Stomach (tissue), 9 donors: Measurements from ENCODE around the gene CNTN4. TPM values are rescaled to one million over a fixed set of nuclear protein-coding genes. Genes with fewer than 3 reads are reported as not detected.

ENCODE experiments used
- DNase-seq, 2 donors: peaks; one replicate each; pipeline versions ENCODE4 v3.0.0 to v3.0.0-alpha.2; 2013 to 2019
- H3K27ac ChIP-seq, 5 donors: fragments of 200-600 bp in 4 of 5; sonication (generic) in 4 of 5; one replicate each; pipeline ENCODE4 v1.5.1; 2013 to 2019; ENCODE audit warnings: mild to moderate bottlenecking in 1 of 5, moderate library complexity in 1 of 5
- H3K27me3 ChIP-seq, 3 donors: fragments of 200-600 bp; sonication (generic); one replicate each; pipeline ENCODE4 v1.5.1; 2017 to 2019; ENCODE audit warnings: mixed run types in 1 of 3
- H3K36me3 ChIP-seq, 4 donors: fragments of 200-600 bp; sonication (generic); 1 replicate in 3 of 4; 2 replicates in 1 of 4; pipeline ENCODE4 v1.5.1; 2016 to 2019
- H3K4me1 ChIP-seq, 4 donors: fragments of 200-600 bp; sonication (generic); one replicate each; pipeline ENCODE4 v1.5.1; 2016 to 2019
- H3K4me3 ChIP-seq, 4 donors: fragments of 200-600 bp; sonication (generic) in 3 of 4; one replicate each; pipeline ENCODE4 v1.5.1; 2016 to 2019; ENCODE audit warnings: mild to moderate bottlenecking in 1 of 4
- H3K9me3 ChIP-seq, 4 donors: fragments of 200-600 bp; sonication (generic); one replicate each; pipeline ENCODE4 v1.5.1; 2016 to 2019
- CTCF ChIP-seq, 7 experiments: fragments of 450-650 bp in 4 of 7; fragments of 200-600 bp in 3 of 7; sonication (generic) in 3 of 7; IDR thresholded peaks; one replicate each; pipeline ENCODE4 v1.5.1; 2016 to 2019; ENCODE audit warnings: antibody characterized with exemption in 7 of 7, control low read depth in 2 of 7, mild to moderate bottlenecking in 1 of 7
- EP300 ChIP-seq: sonication (generic); formaldehyde crosslinking; IDR thresholded peaks from one replicate; pipeline ENCODE4 v1.6.1; 2017; ENCODE audit warnings: antibody characterized with exemption
- POLR2A ChIP-seq, 4 donors: fragments of 450-650 bp; IDR thresholded peaks; one replicate each; pipeline ENCODE4 v1.6.1; 2016; ENCODE audit warnings: antibody characterized with exemption in 4 of 4, control low read depth in 2 of 4, mild to moderate bottlenecking in 1 of 4, moderate library complexity in 1 of 4
- POLR2AphosphoS5 ChIP-seq, 3 donors: sonication (generic); formaldehyde crosslinking; IDR thresholded peaks; one replicate each; pipeline ENCODE4 v1.6.1; 2016; ENCODE audit warnings: antibody characterized with exemption in 3 of 3
- WGBS, 5 donors: extraction: QIAGEN DNeasy Blood & Tissue Kit in 3 of 5; methylation state at CpG; one replicate each; pipeline versions ENCODE4 v1.1.5 to v1.1.7; 2013 to 2018; 5-methylcytosine and 5-hydroxymethylcytosine counted together
- intact Hi-C: fragments of 100-400 bp; cut with DNase I; formaldehyde crosslinking; loops from one replicate; pipeline ENCODE4 v1.15.1; 2023; ENCODE audit warnings: low total_unique reads
- polyA plus RNA-seq, 3 donors: library from polyadenylated mRNA; stranded (reverse); fragments of 200-250 nt; gene quantifications; one replicate each; pipeline ENCODE4 v1.2.3, GENCODE V29; 2013
- total RNA-seq, 5 donors: library from RNA; depleted of rRNA; stranded (reverse); fragments of >200 nt; gene quantifications; one replicate each; pipeline versions ENCODE4 v1.1.0 to v1.2.3, GENCODE V29; 2014 to 2016
- donor health status: healthy with polysubstance abuse.
- donor health status: Bipolar disorder and iron deficiency.
- donor health status: healthy.

Gene CNTN4
- total and polyA plus RNA-seq, 8 donors, result 0.45 to 97.0 (median 5.6) TPM

DNA sequence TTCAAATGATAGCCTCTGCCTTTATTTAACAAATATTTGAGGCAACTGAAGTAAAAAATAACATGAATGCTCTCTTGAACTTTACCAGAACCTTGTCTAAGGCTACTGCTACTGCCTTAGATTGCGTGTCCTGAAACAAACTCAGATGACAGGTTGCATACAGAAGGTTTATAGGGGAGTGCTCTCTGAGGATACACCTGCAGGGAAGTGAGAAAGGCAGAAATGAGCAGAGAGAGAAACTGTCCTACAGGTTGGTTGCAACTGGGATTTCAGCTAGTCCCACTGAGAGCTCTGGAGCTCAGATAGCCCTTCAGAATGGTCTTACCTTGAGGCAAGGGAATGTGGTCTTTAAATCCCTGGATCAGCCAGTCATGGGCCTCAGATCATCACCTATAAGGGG is 846.0 kb downstream of the CNTN4 start:
- no peaks in the 10 kb centered on the region for H3K4me1 ChIP-seq
- no peaks in the 10 kb centered on the region for H3K36me3 ChIP-seq
- no peak for TF ChIP-seq CTCF (IDR thresholded peaks at IDR 0.05)
- TF ChIP-seq POLR2A (IDR thresholded peaks at IDR 0.05), result no peak
- no peak for TF ChIP-seq EP300
- TF ChIP-seq POLR2AphosphoS5 (IDR thresholded peaks at IDR 0.05), result no peak
- intact Hi-C loops, result no loop called here
- no peak for DNase-seq
- H3K4me3 ChIP-seq, result no peak overlapping the region
- 81 to 100% (median 91%) methylated on average over 1 of the region's 1 CpG for WGBS, 5 donors
- H3K9me3 ChIP-seq, result no peaks in the 10 kb centered on the region
- no peak overlapping the region for H3K27ac ChIP-seq
- no peaks in the 10 kb centered on the region for H3K27me3 ChIP-seq

DNA sequence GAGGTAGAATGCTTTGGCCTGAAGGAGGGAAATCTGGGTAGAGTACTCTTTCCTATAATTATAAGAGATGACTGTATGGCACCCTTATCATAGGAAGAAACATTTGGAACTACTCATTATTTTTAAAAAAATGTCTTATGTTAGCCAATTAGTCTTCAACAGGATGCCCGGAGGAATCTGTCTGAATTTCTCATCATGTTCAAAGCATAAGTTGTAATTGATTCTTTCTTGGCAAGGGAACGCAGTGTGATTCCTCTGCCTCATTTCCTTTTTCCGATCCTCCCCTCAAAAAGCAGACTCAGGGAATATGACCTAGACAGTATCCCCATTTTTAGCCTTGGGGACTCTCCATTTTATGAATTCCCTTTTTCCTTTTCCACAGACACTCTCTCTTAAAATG is 846.5 kb downstream of the CNTN4 start:
- TF ChIP-seq EP300, result no peak
- TF ChIP-seq CTCF (IDR thresholded peaks at IDR 0.05), result no peak
- TF ChIP-seq POLR2A (IDR thresholded peaks at IDR 0.05), result no peak
- TF ChIP-seq POLR2AphosphoS5 (IDR thresholded peaks at IDR 0.05), result no peak
- Histone ChIP-seq H3K4me1 (no peaks in the 10 kb centered on the region), H3K27me3 (no peaks in the 10 kb centered on the region), H3K9me3 (no peaks in the 10 kb centered on the region), H3K4me3 (no peak overlapping the region), H3K27ac (no peak overlapping the region), H3K36me3 (no peaks in the 10 kb centered on the region)
- DNase-seq, result no peak
- intact Hi-C loops, result no loop called here
- WGBS, 5 donors, result 72 to 83% (median 82%) methylated on average over 3 of the region's 3 CpGs

GRCh38 chr3:2947536-2947935 is 848.9 kb downstream of the CNTN4 start:
- DNase-seq, result no peak
- intact Hi-C loops, result no loop called here
- H3K9me3 ChIP-seq, result no peaks in the 10 kb centered on the region
- no peaks in the 10 kb centered on the region for H3K4me1 ChIP-seq
- H3K27me3 ChIP-seq, result no peaks in the 10 kb centered on the region
- TF ChIP-seq CTCF (IDR thresholded peaks at IDR 0.05) (no peak), POLR2AphosphoS5 (IDR thresholded peaks at IDR 0.05) (no peak), POLR2A (IDR thresholded peaks at IDR 0.05) (no peak), EP300 (no peak)
- 49 to 87% (median 67%) methylated on average over 2 of the region's 2 CpGs for WGBS, 5 donors
- no peak overlapping the region for H3K4me3 ChIP-seq
- H3K36me3 ChIP-seq, result no peaks in the 10 kb centered on the region
- H3K27ac ChIP-seq, result no peak overlapping the region

GRCh38 chr3:2948882-2949281 is 850.2 kb downstream of the CNTN4 start:
- Histone ChIP-seq H3K27me3 (no peaks in the 10 kb centered on the region), H3K27ac (no peak overlapping the region), H3K9me3 (no peaks in the 10 kb centered on the region), H3K4me3 (no peak overlapping the region), H3K36me3 (no peaks in the 10 kb centered on the region), H3K4me1 (no peaks in the 10 kb centered on the region)
- DNase-seq, result no peak
- TF ChIP-seq CTCF (IDR thresholded peaks at IDR 0.05), result no peak
- TF ChIP-seq POLR2A (IDR thresholded peaks at IDR 0.05), result no peak
- WGBS, 5 donors, result 81 to 86% (median 83%) methylated on average over 1 of the region's 1 CpG
- intact Hi-C loops, result no loop called here
